Panc1 (cell line): Measurements from ENCODE around the gene RUFY1.

Source experiments
- POLR2AphosphoS5 ChIP-seq: IDR thresholded peaks from 2 replicates; pipeline ENCODE4 v1.6.1; 2012; ENCODE audit warnings: mild to moderate bottlenecking, low read depth, low read length, moderate library complexity
- TF ChIP-seq, protein P1 (sequence below): fragments of 450-650 bp; IDR thresholded peaks from 2 replicates; pipeline ENCODE4 v1.5.1; 2017; ENCODE audit warnings: mild to moderate bottlenecking
- TF ChIP-seq, protein P2 (sequence below), 2 experiments: IDR thresholded peaks; 2 replicates each; pipeline ENCODE4 v1.6.1; 2011 to 2012; ENCODE audit warnings: low read depth in 2 of 2, control low read depth in 1 of 2, low read length in 1 of 2, mild to moderate bottlenecking in 1 of 2, moderate library complexity in 1 of 2; ENCODE audit not compliant: insufficient read depth in 1 of 2

GRCh38 chr5:179505636-179506261 is 44.6 kb upstream of the RUFY1 start:
- TF ChIP-seq, protein P1, sequence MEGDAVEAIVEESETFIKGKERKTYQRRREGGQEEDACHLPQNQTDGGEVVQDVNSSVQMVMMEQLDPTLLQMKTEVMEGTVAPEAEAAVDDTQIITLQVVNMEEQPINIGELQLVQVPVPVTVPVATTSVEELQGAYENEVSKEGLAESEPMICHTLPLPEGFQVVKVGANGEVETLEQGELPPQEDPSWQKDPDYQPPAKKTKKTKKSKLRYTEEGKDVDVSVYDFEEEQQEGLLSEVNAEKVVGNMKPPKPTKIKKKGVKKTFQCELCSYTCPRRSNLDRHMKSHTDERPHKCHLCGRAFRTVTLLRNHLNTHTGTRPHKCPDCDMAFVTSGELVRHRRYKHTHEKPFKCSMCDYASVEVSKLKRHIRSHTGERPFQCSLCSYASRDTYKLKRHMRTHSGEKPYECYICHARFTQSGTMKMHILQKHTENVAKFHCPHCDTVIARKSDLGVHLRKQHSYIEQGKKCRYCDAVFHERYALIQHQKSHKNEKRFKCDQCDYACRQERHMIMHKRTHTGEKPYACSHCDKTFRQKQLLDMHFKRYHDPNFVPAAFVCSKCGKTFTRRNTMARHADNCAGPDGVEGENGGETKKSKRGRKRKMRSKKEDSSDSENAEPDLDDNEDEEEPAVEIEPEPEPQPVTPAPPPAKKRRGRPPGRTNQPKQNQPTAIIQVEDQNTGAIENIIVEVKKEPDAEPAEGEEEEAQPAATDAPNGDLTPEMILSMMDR, result no peak
- no peak for TF ChIP-seq POLR2AphosphoS5
- TF ChIP-seq, protein P2, sequence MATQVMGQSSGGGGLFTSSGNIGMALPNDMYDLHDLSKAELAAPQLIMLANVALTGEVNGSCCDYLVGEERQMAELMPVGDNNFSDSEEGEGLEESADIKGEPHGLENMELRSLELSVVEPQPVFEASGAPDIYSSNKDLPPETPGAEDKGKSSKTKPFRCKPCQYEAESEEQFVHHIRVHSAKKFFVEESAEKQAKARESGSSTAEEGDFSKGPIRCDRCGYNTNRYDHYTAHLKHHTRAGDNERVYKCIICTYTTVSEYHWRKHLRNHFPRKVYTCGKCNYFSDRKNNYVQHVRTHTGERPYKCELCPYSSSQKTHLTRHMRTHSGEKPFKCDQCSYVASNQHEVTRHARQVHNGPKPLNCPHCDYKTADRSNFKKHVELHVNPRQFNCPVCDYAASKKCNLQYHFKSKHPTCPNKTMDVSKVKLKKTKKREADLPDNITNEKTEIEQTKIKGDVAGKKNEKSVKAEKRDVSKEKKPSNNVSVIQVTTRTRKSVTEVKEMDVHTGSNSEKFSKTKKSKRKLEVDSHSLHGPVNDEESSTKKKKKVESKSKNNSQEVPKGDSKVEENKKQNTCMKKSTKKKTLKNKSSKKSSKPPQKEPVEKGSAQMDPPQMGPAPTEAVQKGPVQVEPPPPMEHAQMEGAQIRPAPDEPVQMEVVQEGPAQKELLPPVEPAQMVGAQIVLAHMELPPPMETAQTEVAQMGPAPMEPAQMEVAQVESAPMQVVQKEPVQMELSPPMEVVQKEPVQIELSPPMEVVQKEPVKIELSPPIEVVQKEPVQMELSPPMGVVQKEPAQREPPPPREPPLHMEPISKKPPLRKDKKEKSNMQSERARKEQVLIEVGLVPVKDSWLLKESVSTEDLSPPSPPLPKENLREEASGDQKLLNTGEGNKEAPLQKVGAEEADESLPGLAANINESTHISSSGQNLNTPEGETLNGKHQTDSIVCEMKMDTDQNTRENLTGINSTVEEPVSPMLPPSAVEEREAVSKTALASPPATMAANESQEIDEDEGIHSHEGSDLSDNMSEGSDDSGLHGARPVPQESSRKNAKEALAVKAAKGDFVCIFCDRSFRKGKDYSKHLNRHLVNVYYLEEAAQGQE (IDR thresholded peaks at IDR 0.05; ENCODE audit: insufficient read depth in 1 of 2, low read depth in 2 of 2, low read length in 1 of 2), result no peak
